ENCODE measurements around the gene GLUL.

Gene GLUL

GRCh38 chr1:182391362-182392049 lies at the start of gene GLUL:
GLUL (minus strand) TSS chr1:182391790; CDS start chr1:182388737, 3,053 bp downstream.
- ATAC-seq: peak; percentile 79 to 83

DNA sequence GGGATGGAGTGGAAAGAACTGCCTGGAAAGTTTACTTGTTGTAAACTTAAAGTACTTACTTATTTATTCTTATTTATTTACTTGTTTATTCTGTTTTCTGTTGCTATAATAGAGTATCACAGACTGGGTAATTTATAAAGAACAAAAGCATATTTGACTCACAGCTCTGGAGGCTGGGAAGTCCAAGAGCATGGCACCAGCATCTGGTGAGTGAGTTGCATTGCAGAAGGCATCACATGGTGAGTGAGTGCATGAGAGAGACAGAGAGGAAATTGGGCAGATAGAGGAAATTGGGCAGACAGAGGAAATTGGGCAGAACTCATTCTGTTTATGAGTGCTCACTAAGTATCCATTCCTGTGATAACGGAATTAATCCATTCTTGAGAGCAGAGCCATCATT lies 46.7 kb upstream of the GLUL start:
- ATAC-seq: no peak

DNA sequence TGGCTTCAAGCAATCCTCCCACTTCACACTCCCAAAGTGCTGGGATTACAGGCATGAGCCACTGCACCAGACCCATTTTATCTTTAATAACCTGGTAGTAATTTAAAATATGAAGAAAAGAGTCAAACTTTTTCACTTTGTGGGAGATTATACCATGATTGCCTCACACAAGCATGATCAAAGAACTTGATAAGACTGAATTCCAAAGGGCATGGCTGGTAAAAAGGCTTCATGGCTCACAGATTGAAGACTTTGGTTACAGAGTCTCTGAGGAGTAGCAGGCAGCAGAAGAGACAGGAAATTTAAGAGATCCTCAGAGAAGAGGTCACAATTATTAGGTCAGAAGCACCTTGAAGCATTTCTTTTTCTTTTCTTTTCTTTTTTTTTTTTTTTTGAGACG lies 42.0 kb upstream of the GLUL start:
- ATAC-seq: no peak

DNA sequence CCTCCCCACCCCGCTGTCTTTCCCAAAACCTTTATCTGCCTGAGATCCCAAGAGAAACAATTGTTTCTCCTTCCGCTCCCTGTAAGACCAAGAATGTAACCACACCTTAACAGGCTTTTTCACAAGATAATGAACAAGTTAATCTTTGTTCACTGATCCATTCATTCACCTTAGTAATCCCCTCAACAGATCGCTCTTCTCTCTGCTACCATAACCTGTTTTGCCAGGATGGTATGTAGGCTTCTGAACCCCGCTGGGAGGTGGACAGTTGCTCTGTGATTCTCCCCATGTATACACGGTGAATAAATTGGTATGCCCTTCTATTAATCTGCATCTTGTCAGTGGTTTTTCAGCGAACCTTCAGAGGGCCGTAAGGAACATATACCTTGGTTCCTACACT lies 39.7 kb upstream of the GLUL start:
- no peak for ATAC-seq

GRCh38 chr1:182430263-182431068 lies 38.9 kb upstream of the GLUL start:
- peak; percentile 77 to 78 for ATAC-seq

DNA sequence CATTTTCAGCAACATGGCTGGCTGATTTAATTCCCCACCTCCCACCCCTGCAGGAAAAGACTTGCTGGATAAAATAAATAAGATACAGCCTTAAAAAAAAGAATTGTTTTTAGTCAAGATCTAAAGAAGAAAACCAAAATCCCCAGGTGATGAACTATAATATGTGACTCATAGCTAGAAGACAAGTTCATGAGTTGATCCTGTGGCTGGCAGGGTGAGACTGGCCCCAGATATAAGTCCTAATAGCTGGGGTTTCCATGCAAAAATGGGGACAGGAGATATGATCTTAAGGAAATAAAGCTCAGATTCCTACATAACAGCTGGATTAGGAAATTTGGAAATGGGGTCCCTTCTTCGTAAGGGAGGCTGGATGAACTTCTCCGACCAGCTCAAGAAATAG lies 36.5 kb upstream of the GLUL start:
- ATAC-seq: no peak

DNA sequence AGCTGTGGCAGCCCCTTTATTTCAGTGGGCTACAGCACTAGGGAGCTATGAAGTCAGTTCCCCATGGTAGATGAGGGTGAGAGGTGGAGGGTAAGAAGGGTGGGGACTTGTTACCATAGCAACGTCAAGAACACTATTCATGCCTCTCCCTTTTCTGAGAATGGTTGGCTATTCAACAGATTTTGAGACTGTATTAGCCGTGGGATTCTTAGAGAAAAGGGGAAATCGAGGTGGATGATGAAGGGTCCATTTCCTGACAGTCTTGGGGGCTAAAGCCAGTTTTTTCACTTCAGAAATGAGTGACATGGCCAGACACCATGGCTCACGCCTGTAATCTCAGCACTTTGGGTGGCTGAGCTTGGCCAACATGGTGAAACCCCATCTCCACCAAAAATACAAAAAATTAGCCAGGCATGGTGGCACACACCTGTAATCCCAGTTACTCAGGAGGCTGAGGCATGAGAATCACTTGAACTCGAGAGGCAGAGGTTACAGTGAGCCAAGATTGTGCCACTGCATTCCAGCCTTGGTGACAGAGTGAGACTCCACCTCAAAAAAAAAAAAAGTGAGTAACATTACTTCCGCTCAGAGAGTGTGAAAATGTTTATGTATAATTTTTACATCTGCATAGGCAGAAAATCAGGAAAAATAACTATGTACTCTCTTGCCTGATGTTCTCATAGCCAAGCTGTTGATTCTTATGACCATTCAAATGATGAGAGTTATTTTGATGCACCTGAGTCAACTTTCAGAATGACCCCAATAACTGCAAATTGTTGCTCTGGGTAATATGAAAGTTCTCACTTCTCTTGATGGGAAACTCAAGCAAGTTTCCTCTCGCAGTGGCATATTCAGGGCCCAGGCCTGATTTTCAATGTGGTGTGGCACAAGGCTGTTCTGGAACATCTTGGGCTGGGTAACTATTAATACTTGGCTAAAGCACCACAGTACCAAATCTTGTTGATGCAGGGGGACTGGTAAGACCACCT lies 35.1 kb upstream of the GLUL start:
- no peak for ATAC-seq

- no peak for ATAC-seq
Observed at GRCh38 chr1:182415789-182416188, 24.2 kb upstream of the GLUL start.

GRCh38 chr1:182413969-182414368 lies 22.4 kb upstream of the GLUL start:
- no peak for ATAC-seq

- no peak for ATAC-seq
Observed at GRCh38 chr1:182413486-182413885, 21.9 kb upstream of the GLUL start.

GRCh38 chr1:182410620-182411273 lies 19.2 kb upstream of the GLUL start:
- ATAC-seq: no peak

DNA sequence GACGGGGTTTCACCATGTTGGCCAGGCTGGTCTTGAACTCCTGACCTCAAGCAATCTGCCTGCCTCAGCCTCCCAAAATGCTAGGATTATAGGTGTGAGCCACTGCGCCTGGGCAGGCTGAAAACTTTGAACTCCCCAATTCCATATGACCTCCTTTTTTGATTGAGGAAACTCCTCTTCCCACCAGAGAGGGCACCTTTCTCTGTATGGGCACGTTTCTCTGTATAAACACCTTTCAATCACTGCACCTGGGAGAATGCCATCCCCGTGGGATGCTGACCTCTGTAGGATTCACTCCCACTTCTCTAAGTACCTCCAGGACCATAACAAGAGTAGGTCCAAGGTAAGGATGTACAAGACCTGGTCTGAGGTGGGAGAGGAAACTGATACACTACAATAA lies 18.5 kb upstream of the GLUL start:
- ATAC-seq: no peak

- no peak for ATAC-seq
Observed at GRCh38 chr1:182408435-182409075, 17.0 kb upstream of the GLUL start.

DNA sequence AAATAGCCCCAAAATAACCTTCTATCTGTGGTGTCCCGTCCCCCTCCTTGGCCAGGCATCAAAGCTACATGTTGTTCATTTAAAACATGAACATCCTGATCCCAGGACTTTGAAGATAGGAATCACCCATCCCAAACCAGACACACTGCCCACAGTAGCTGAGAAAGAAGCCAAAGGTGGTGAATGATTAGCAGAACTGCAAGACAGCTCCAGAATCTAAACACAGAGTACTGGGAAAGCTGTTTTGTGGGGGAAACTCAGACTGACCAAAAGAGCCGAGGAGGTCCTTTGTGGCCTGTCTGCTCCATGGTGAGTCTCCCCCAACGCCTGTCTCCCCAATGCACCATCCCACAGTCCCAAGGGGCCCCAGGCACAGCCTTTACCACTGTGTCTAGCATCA lies 16.1 kb upstream of the GLUL start:
- ATAC-seq: no peak

DNA sequence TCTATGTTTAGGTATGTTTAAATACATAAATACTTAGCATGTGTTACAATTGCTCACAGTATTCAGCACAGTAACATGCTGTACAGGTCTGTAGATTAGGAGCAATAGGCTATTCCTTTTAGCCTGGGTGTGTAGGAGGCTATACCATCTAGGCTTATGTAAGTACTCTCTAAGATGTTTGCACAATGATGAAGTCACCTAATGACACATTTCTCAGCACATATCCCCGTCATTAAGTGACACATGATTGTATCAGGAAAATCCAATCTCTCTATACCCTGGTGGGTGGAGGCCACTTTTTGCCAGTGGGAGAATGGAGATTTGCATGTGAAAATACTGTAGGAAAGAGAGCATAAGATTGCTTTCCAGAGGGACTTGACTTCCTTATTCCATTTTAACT lies 14.4 kb upstream of the GLUL start:
- ATAC-seq: no peak

DNA sequence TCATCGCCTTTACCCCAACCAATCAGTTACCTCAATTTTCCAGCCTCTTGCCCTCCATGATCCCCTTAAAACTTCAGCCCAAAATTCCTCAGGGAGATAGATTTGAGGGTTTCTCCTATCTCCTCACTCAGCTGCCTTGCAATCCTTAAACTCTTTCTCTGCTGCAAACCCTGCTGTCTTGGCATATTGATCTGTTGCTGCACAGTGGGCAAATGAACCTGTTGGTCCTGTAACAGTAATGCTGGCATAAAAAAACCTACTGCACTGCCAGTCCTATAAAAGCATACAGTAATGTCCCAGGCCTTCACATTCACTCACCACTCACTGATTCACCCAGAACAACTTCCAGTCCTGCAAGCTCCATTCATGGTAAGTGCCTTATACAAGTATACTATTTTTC lies 14.0 kb upstream of the GLUL start:
- ATAC-seq: no peak

DNA sequence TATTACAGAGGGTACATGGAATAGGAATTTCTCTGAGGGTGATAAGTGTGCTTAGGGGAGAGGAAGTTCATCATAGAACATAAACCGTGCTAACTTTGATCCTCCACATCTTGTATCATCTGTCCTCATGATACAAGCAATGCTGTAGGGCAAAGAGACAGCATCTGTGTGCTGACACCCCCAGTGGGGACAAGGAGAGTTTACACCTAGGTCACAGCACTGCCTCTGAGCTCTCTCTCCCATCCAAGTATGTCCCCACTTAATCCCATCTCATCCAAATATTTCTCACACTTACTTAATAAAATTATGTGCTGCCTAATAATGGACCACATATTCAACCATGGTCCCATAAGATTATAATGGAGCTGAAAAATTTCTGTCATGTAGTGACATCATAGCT lies 13.2 kb upstream of the GLUL start:
- no peak for ATAC-seq

DNA sequence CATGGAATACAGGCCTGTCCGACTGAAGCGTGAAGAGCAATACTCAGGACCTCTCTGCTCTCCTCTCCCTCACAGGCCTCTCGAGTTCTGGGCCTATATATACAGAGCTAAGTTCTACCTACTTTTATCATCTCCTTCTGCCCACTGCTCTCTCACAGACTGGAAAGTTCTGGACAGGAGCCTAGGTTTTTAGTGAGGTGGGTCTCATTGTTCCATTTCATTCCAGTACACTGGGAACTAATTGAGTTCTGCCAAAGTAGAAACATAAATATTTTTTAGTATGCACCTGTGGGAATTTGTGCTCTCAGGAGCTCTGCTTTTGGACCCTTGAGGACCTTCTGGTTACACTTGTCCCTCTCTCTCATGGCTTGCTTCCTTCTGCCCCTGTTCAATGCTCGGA lies 9.0 kb upstream of the GLUL start, which contains the start of gene TEDDM1:
Gene TEDDM1 (minus strand): TSS at position 101 of the 400 bp plus-strand sequence. CDS start 182 bp downstream, outside the sequence.
- ATAC-seq: no peak

GRCh38 chr1:182397653-182398393 lies 6.2 kb upstream of the GLUL start:
- ATAC-seq: no peak

DNA sequence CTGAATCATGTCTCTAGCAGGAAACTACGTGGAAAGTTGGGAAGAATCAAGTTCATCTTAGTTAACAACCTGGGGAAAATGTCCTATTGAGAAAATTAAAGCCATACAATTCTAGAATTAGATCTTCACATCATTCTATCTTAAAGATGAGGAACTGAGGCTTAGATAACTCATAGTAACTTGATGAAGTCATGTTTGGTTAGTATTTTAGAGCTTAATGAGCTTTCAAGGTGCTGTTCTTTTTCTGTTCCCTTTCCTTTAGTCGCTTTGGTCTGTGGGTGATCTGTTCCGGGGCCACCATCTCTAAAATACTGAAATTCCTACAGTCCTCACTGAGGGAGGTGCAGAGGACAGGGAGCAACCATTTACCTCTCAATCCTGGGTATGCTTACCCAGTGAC lies 4.3 kb upstream of the GLUL start:
- no peak for ATAC-seq
